GM18870 (cell line): ENCODE measurements around the gene SETD7.

ENCODE experiments used
- ATAC-seq: cut with Tn5 transposase; IDR thresholded peaks from one replicate; pipeline ENCODE4 v1.9.1; 2021; ENCODE audit warnings: moderate library complexity; ENCODE audit not compliant: unreplicated experiment

Gene SETD7

GRCh38 chr4:139556071-139556723 lies at the start of gene SETD7:
Gene SETD7 (minus strand): TSS chr4:139556219. CDS start chr4:139556137, 82 bp downstream.
- ATAC-seq, result no peak

- ATAC-seq, result no peak
Observed at GRCh38 chr4:139605516-139605915, 49.5 kb upstream of the SETD7 start.

GRCh38 chr4:139603576-139604410 lies 47.8 kb upstream of the SETD7 start:
- ATAC-seq, result no peak

GRCh38 chr4:139602776-139603360 lies 46.8 kb upstream of the SETD7 start:
- no peak for ATAC-seq

- no peak for ATAC-seq
Observed at GRCh38 chr4:139600662-139601061, 44.6 kb upstream of the SETD7 start.

GRCh38 chr4:139599594-139600374 lies 43.8 kb upstream of the SETD7 start:
- ATAC-seq, result no peak

GRCh38 chr4:139599076-139599475 lies 43.1 kb upstream of the SETD7 start:
- ATAC-seq, result no peak

- no peak for ATAC-seq
Observed at GRCh38 chr4:139596684-139597279, 40.8 kb upstream of the SETD7 start.

GRCh38 chr4:139596034-139596683 lies 40.1 kb upstream of the SETD7 start:
- ATAC-seq, result no peak

GRCh38 chr4:139594591-139595185 lies 38.7 kb upstream of the SETD7 start:
- no peak for ATAC-seq

GRCh38 chr4:139593091-139593564 lies 37.1 kb upstream of the SETD7 start:
- no peak for ATAC-seq

GRCh38 chr4:139589336-139590018 lies 33.5 kb upstream of the SETD7 start:
- ATAC-seq, result no peak

GRCh38 chr4:139587446-139587845 lies 31.4 kb upstream of the SETD7 start:
- no peak for ATAC-seq

GRCh38 chr4:139585473-139585872 lies 29.5 kb upstream of the SETD7 start:
- no peak for ATAC-seq

GRCh38 chr4:139584784-139585183 lies 28.8 kb upstream of the SETD7 start:
- ATAC-seq, result no peak

- ATAC-seq, result no peak
Observed at GRCh38 chr4:139584013-139584412, 28.0 kb upstream of the SETD7 start.

GRCh38 chr4:139582044-139582443 lies 26.0 kb upstream of the SETD7 start:
- ATAC-seq, result no peak

- no peak for ATAC-seq
Observed at GRCh38 chr4:139581096-139581495, 25.1 kb upstream of the SETD7 start.

GRCh38 chr4:139576219-139576618 lies 20.2 kb upstream of the SETD7 start:
- ATAC-seq, result no peak
